CMK (cell line): ENCODE measurements around the gene TPT1.
"Not testable (repeated sequence)": the region's sequence is repeated elsewhere in the genome, so short reads cannot be mapped to it uniquely, and the experiment has no call there.

Source experiments
- DNase-seq: peaks from one replicate; pipeline ENCODE4 v3.0.0-alpha.2; 2010; ENCODE audit warnings: low read depth

TPT1 gene

GRCh38 chr13:45341034-45341798, at the start of gene TPT1:
TPT1 (minus strand) TSS chr13:45341183; CDS start chr13:45341069, 114 bp downstream.
- peak; percentile 82 for DNase-seq

DNA sequence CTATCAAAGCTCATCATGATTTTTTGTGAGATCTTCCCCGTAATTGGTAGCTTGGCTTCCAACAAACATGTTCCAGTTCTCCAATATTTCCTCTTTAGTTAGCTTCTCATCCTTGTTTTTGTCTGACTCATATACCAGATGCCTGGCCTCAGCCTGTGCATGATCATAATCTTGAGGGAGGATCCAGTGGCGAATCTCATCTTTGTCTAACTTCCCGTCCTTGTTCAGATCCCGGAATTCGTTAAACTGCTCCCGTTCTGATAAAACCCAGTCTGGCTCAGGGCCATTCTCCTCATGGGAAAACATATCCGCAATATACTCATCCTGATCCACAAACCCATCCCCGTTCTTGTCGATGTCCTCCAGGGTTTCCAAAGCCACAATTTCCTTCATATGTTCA, 49.4 kb upstream of the TPT1 start:
- not testable (repeated sequence) for DNase-seq

DNA sequence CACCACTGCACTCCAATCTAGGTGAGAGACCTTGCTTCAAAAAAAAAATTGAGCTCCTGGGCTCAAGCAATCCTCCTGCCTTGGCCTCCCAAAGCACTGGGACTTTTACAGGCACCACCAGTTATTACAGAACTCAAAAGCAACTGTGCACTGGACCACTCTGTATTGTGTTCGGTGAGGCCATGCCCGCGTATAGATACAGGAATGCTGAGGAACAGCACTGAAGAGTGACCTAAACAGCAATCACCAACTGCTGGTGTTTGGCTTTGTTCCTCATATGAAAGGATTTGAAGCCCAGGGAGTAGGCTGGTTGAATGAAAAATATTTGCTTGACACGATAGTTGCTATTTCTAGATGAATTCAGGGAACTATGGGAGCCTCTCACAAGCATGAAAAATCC, 47.7 kb upstream of the TPT1 start:
- DNase-seq = no peak

GRCh38 chr13:45386892-45387575, 46.1 kb upstream of the TPT1 start:
- not testable (repeated sequence) for DNase-seq

DNA sequence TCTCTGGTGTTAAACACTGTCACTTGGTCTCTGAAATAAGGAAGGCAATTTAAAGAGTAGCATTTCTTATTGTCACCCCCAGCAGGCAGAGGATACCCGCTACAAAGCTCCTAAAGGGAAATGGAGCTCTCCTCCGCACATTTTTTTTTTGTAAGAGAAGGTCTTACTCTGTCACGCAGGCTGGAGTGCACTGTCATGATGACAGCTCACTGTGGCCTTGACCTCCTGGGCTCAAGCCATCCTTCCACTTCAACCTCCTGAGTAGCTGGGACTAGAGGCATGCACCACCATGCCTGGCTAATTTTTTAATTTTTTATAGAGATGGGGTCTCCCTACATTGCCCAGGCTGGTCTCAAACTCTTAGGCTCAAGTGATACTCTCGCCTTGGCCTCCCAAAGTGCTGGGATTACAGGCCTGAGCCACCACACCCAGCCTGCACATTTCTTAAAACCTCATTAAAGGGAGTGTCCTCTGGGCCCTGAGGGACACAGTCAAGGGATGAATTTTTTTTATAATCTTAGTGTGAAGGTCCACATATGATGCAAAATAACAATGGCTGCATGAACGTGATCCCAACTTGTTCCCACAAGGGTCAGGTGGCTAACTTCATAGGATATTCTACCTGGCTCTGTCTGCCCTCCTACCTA, 45.0 kb upstream of the TPT1 start:
- DNase-seq = no peak

- DNase-seq = no peak
Observed at GRCh38 chr13:45385320-45385719, 44.3 kb upstream of the TPT1 start.

DNA sequence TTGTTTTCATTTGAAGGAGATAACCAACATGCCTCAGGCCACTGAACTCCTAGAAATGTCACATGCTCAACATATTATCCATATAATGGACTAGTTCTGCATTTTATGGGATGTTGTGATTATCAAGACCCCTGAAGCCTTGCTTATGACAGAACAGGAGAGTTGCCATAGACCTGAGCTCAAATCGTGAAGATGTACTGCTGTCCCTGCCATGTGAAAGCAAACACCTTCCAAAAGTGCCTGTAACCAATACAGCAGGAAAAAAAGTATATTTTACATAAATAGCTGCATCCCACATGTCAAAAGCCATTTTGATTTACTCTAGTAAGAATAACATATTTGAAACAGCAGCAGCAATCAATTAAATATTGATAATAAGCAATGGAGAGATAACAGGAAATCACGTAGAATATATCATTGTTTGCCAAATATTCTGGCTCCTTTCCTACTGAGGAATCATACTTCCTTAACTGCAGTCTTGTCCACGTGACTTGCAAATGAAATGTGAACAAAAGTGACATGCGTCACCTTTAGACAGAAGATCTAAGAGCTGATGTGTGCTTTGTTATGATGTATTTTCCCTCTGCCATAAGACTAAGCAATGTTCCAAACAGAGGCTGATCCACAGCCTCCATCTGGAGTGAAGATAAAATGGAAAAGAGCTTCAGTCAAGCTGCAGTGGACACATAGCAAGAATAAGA, 43.6 kb upstream of the TPT1 start:
- no peak for DNase-seq

GRCh38 chr13:45382739-45383138, 41.8 kb upstream of the TPT1 start:
- not testable (repeated sequence) for DNase-seq

DNA sequence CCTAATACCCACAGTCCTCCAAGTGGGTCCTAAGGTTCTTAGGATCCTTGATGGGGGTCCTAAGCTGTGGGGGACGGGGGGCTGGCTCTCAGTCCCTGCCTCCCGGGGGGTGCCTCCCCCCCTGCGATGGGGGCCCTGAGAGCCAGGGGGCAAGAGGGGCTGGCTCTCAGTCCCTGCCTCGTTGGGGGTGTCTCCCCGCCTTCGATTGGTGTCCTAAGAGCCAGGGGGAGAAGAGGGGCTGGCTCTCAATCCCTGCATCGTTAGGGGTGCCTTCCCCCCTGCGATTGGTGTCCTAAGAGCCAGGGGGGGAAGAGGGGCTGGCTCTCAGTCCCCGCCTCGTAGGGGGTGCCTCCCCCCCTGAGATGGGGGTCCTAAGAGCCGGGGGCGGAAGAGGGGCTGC, 40.2 kb upstream of the TPT1 start:
- DNase-seq = no peak

DNA sequence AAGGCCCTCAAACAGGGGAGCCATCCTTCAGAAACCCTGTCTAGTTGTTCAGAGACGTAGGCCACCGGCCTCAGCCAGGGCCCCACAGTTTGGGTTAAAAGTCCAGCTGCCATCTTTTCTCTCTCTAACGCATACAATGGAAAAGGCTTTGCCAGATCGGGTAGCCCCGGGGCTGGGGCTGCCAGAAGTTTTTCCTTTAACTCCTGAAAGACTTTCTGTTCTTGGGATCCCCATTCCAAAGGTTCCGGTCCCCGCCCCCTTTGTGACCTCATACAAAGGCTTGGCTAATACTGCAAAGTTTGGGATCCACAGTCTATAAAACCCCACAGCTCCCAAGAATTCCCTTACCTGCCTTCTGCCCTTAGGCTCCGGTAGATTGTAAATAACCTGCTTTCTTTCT, 39.7 kb upstream of the TPT1 start:
- not testable (repeated sequence) for DNase-seq

DNA sequence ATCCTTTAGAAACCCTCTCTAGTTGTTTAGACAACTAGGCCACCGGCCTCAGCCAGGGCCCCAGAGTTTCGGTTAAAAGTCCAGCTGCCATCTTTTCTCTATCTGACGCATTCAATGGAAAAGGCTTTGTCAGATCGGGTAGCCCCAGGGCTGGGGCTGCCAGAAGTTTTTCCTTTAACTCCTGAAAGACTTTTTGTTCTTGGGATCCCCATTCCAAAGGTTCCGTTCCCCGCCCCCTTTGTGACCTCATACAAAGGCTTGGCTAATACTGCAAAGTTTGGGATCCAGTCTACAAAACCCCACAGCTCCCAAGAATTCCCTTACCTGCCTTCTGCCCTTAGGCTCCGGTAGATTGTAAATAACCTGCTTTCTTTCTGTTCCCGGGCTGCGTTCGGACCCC, 38.5 kb upstream of the TPT1 start:
- not testable (repeated sequence) for DNase-seq

DNA sequence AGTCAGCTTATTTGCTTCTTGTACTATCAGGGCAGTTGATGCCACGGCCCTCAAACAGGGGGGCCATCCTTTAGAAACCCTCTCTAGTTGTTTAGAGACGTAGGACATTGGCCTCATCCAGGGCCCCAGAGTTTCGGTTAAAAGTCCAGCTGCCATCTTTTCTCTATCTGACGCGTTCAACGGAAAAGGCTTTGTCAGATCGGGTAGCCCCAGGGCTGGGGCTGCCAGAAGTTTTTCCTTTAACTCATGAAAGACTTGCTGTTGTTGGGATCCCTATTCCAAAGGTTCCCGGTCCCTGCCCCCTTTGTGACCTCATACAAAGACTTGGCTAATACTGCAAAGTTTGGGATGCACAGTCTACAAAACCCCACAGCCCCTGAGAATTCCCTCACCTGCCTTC, 37.8 kb upstream of the TPT1 start:
- not testable (repeated sequence) for DNase-seq

DNA sequence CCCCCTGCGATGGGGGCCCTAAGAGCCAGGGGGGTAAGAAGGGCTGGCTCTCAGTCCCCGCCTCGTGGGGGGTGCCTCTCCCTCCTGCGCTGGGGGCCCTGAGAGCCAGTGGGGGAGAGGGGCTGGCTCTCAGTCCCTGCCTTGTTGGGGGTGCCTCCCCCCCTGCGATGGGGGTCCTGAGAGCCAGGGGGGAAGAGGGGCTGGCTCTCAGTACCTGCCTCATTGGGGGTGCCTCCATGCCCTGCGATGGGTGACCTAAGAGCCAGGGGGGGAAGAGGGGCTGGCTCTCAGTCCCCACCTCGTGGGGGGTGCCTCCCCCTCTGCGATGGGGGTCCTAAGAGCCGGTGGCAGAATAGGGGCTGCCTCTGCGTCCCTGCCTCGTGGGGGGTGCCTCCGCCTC, 36.3 kb upstream of the TPT1 start:
- not testable (repeated sequence) for DNase-seq

DNA sequence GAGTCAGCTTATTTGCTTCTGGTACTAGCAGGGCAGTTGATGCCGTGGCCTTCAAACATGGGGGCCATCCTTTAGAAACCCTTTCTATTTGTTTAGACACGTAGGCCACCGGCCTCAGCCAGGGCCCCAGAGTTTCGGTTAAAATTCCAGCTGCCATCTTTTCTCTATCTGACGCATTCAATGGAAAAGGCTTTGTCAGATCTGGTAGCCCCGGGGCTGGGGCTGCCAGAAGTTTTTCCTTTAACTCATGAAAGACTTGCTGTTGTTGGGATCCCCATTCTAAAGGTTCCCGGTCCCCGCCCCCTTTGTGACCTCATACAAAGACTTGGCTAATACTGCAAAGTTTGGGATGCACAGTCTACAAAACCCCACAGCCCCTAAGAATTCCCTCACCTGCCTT, 35.7 kb upstream of the TPT1 start:
- not testable (repeated sequence) for DNase-seq

GRCh38 chr13:45374917-45375316, 33.9 kb upstream of the TPT1 start:
- DNase-seq = no peak

DNA sequence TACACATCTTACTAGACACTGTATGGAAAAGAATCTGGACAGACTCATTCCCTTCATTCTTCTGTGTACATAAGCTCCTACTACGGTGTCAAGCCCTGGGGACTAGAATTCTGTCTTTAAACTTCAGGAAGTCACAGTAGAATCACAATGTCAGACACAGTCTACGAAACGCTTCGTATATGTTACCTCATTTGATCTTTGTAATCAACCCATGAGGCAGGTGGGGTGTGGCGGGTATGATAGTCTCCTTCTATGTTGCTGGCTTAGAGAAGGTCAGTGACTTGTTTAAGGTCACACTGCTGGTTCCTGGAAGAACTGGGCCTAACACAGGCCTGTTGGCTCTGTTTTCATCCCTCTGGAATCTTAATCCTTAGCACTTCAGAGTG, 32.2 kb upstream of the TPT1 start:
- no peak for DNase-seq

DNA sequence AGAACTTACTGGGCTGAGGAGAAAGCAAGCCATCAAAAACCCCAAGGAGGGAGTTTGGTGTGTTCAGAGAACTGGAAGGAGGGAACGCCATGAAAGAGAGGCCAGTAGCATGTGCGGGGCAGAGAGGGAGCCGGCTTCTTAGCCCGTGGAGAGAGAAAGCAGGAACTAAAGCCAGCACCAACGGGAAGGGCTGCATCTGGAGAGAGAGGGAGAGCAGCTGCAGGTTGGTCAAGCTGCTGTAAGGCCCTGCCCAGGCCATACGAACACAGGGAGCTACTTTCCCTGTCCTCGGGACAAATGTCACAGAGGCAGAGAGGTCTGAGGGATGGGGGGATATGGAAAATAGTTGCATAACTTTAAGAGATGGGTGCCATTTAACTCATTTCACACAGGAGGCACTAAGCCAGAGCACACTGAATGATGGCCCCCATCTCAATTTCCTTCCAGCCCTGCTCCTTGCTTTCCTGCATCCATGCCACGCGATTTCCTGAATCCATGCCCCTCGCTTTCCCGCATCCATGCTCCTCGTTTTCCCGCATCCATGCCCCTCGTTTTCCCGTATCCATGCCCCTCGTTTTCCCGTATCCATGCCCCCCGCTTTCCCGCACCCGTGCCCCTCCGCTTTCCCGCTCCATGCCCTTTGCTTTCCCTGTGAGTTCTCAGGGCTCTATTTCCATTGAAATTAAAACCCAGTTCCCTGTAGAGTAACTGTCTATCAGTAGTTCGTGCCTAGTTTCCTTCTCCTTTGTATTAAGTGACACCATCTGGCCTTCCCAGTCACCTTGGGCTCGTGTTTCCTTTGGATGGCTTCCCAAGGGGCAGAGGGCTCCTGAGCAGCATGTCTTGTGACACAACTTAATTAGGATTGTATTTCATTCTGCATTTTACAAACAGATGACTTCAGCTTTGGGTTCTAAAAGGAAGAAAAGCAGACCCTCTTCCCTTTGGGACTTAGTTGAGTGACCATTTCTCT, 31.5 kb upstream of the TPT1 start:
- no peak for DNase-seq

- no peak for DNase-seq
Observed at GRCh38 chr13:45370922-45371406, 30.0 kb upstream of the TPT1 start.

DNA sequence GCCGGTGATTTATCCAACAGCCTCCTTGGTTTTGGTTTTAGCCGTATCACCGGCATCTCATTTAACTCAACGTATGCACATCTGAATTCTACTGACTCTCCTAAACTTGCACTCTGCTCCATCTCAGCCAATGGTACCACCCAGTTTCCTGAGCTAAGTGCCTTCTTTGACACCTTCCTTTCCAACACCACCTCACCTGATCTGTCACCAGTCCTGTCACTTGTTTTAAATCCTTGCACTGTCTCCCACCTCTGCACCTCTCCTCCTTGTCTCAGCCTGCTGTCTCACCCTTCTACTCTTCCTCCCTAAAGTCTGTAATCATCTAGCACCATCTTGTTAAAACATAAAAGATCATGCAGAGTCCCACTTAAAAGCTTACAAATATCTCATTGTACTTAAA, 28.1 kb upstream of the TPT1 start:
- no peak for DNase-seq

DNA sequence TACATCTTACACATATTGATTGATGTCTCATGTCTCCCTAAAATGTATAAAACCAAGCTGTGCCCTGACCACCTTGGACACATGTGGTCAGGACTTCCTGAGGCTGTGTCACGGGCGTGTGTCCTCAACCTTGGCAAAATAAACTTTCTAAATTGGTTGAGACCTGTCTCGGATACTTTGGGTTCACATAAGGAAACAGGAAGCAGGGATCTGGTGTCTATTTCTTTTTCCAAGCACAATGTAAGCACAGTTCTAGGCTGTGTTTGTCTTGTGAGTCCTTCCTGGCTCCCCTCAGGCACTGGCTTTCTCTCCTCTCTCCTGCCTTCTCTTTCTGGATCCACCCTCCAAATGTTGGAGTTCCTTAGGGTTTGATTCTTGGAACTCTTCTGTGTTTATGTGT, 27.6 kb upstream of the TPT1 start:
- no peak for DNase-seq

GRCh38 chr13:45368005-45368404, 27.0 kb upstream of the TPT1 start:
- no peak for DNase-seq
